Endometrial microvascular endothelial cells (primary cell): ENCODE data around the gene SLC12A9. TPM values are rescaled to one million over a fixed set of nuclear protein-coding genes. Genes with fewer than 3 reads are reported as not detected.

Experiments
- in situ Hi-C: cut with HindIII; loops from 2 replicates; pipeline ENCODE4 v1.10.0; 2017; ENCODE audit warnings: low sequenced_read_pairs, low pct_unique_long_range_greater_than_20kb; ENCODE audit errors: inconsistent ontology term
- total RNA-seq: library from RNA; depleted of rRNA; stranded (reverse); fragments of >200 nt; gene quantifications from one replicate; pipeline ENCODE4 v1.2.3, GENCODE V29; 2015; ENCODE audit errors: inconsistent ontology term

The SLC12A9 gene
- total RNA-seq, 1 donor from 2014 or later: 40.0 TPM

DNA sequence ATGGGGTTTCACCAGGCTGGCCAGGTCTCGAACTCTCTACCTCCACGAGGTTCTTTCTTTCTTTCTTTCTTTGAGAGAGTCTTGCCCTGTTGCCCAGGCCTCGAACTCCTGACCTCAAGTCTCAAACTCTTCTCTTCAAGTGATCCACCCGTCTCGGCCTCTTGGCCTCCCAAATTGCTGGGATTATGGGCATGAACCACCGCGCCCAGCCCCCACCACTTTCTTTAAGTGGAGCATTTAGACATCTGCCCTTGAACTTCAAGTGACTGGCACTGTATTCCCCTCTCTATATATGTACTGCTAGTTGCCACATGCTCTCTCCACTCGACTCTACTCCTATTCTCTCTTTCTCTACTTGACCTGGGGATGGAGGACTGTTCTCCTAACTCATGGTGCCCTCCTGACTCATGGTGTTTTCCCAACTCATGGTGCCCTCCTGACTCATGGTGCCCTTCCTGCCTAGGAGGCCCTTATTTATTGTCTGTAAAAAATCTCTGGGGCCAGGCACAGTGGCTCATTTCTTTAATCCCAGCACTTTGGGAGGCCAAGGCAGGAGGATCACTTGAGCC lies 62.5 kb downstream of the SLC12A9 start:
- in situ Hi-C loops: no loop called here

Other genes starting within 250 kb of the SLC12A9 start
- gene MOSPD3, start 240.2 kb upstream of the SLC12A9 start, total RNA-seq: 17.6 TPM
- not detected for gene TFR2, start 211.2 kb upstream of the SLC12A9 start, total RNA-seq
- gene ACTL6B, start 196.3 kb upstream of the SLC12A9 start, total RNA-seq: not detected
- 301 TPM for gene GNB2, start 179.0 kb upstream of the SLC12A9 start, total RNA-seq
- 21.2 TPM for gene GIGYF1, start 158.5 kb upstream of the SLC12A9 start, total RNA-seq
- gene POP7, start 146.6 kb upstream of the SLC12A9 start, total RNA-seq: 51.1 TPM
- gene EPO, start 132.2 kb upstream of the SLC12A9 start, total RNA-seq: not detected
- gene ZAN, start 119.1 kb upstream of the SLC12A9 start, total RNA-seq: not detected
- 78.6 TPM for gene EPHB4, start 25.2 kb upstream of the SLC12A9 start, total RNA-seq
- 108 TPM for gene TRIP6, start 14.7 kb downstream of the SLC12A9 start, total RNA-seq
- 80.7 TPM for gene SRRT, start 22.4 kb downstream of the SLC12A9 start, total RNA-seq
- gene UFSP1, start 37.0 kb downstream of the SLC12A9 start, total RNA-seq: 1.2 TPM
- gene ACHE, start 43.2 kb downstream of the SLC12A9 start, total RNA-seq: not detected
- not detected for gene MUC3A, start 96.8 kb downstream of the SLC12A9 start, total RNA-seq
- gene MUC12, start 116.9 kb downstream of the SLC12A9 start, total RNA-seq: not detected
- not detected for gene MUC17, start 167.4 kb downstream of the SLC12A9 start, total RNA-seq
- gene TRIM56, start 232.8 kb downstream of the SLC12A9 start, total RNA-seq: 13.9 TPM